HTR-8/SVneo (cell line): ENCODE results near the gene VAMP8.
"Not testable (repeated sequence)": the region's sequence is repeated elsewhere in the genome, so short reads cannot be mapped to it uniquely, and the experiment has no call there.

Source experiments
- DNase-seq: peaks from one replicate; pipeline ENCODE4 v3.0.0; 2011; ENCODE audit warnings: low spot score, mixed read lengths; ENCODE audit not compliant: insufficient read length
- FAIRE-seq: peaks from 2 replicates; lab custom pipeline; 2011; peaks lifted over from hg19 to GRCh38; lab: Jason Lieb, UNC

VAMP8 gene

DNA sequence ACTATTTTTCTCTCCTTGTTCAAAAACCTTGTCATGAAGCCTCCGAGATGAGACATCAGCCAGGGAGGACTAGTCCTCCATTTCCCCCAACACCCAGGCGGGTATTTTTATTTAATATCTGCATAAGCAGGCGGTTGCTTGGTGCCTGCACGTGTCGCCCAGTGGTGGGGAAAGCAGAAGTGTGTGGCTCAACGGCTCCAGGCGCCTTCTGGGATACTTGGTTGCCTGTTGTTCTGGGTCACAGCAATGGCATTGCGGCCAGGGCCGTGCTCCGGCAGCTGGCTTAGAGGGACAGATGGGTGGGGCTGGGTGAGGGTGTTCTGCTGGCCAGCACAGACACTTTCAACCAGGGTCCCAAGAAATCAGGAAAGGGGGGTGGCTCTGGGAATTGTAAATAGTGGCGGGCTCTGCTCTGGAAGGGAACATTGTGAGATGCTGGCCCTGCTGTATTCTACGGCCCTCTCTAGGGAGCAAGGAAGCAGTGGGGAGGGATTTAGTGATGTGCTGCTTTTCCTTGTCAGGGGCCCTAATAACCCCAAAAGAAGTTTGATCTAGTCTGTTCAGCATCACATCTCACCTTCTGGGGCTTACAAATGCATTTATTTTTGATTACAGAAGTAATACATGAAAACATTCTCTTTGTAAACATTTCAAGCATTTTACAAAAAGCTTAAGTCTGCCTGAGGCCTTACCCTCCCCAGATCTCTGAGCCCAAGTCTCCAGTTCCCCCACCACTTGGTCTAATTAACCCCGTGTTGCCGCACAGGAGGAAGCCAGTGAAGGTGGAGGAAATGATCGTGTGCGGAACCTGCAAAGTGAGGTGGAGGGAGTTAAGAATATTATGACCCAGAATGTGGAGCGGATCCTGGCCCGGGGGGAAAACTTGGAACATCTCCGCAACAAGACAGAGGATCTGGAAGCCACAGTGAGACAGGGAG is 1.1 kb downstream of the VAMP8 start:
- no peak for DNase-seq

DNA sequence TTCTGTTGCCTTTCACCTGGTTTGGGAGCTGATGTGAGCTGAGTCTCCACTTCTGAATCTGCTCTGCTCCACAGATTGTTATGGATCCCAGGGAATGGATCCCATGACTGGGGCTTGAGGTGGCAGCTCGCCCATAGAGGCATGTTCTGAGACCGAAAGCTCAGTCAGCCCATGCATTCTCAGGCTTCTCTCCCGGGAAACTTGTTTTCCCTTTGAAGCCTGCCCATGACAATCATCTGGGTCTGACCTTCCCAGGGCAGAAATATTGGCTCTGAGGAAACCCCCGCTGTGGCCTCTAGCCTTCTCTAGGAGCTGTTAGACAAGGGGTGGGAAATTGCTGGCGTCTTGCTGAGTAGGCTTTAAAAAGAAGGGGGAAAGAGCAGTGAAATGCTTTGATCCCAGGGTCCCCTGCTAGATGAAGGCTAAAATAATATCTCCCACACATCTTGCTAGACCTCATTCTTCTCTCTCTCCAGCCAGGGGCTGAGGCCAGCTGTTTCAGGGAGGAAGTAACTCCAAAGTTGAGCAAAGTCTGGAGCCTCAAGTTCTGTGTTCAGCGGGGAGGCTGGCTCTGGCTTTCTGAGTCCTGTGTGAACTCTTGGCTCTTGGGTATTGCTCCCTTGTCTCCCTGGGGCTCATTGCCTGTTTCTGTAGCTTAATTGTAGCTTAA is 2.0 kb downstream of the VAMP8 start:
- no peak for FAIRE-seq

More for the DNA sequence above, 1.1 kb downstream of the VAMP8 start:
- FAIRE-seq = no peak

DNA sequence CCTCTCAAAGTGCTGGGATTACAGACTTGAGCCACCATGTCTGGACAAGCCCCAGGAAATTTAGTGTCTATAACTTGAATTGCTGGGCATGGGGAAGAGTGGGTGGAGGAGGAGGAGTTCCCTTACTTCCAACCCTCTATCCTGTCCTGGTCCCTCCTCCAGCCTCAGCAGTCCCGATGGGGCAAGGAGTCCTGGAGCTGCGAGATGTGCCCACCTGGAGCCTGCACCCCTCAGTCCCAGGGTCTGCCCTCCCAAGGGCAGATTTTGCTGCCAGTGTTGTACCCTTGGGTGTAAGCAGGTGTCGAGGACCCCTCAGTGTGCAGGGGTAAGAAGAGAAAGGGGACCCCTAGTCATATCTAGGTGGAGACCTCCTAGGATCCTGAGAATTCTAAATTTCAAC is 2.8 kb downstream of the VAMP8 start:
- no peak for FAIRE-seq
- DNase-seq = no peak

More for the DNA sequence above, 2.0 kb downstream of the VAMP8 start:
- DNase-seq = no peak

DNA sequence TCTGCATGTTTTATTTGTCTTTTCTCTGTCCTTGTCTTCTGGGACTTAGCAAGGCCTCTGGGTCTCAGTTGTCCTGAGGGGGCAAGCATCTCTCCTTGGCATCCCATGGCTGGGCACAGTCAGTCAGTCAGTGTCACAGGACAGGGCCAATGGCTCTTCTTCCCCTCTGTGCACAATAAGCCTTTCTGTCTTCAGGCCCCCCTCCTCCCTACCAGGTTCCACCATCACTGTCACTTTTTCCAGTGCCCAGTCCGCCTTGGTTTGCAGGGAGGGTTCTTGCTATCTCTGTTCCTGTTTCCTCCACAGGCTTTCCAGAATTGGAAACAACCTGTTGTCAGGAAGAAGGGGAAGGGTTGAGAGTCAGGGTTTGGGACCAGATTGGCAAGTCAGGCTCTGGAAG is 5.1 kb downstream of the VAMP8 start:
- DNase-seq (no peak), FAIRE-seq (no peak)

DNA sequence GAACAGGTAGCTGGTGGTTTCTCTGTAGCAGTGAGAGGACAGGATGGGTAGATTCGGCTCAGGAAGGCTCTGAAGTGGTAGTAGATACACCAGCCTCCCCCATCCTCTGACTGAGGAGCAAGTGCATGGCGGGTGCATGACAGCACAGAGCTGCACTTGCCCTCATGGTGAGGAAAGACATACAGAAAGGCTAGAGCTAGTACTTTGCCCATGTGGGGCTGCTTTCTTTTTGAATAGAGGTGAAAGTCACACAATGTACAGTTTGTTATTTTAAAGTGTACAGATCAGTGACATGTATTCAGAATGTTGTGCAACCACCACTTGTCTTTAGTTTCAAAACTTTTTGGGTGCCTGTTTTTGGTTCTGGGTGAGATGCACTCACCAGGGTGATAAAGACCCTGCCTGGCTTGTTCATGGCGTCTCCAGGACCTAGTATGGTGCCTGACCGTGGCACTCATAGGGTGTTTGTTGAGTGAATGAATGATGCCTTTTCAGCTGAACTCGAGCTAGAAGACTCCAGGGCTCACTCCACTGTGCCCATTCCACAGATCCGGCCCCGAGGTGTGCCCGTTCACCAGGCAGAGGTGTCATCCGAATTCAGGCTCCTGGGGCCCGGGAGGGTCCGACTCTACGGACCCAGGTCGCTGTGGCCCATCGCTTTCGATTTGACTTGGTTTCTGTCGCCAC is 6.4 kb downstream of the VAMP8 start:
- FAIRE-seq = no peak

DNA sequence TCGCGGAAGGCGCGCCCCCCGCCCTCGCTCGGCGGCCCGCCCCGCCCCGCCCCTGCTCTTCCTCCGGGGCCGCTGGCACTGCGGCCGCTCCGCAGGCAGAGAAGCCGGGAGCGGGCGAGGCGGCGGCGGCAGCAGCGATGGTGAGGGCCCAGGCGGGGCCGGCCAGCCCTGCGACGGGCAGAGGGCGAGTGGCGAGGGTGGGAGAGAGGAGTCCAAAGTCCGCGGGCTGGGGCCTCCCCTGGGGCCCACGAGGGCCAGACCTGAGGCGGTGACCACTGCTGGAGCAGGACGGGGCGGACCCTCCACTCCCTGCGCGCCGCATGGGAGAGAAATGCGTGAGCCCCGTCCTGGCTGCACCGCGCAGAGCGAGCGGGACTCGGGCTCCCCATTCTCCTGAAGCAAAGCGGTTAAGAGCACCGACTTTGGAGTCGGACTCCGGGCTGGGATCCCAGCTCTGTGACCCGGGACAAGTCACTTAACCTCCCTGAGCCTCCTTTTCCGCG is 7.0 kb downstream of the VAMP8 start, which contains the start of gene VAMP5:
TSS of gene VAMP5 (plus strand) at position 78 of the 503 bp plus-strand sequence. CDS start at position 138, 60 bp downstream.
- DNase-seq (no peak), FAIRE-seq (no peak)

More for the DNA sequence above, 6.4 kb downstream of the VAMP8 start:
- DNase-seq = no peak

DNA sequence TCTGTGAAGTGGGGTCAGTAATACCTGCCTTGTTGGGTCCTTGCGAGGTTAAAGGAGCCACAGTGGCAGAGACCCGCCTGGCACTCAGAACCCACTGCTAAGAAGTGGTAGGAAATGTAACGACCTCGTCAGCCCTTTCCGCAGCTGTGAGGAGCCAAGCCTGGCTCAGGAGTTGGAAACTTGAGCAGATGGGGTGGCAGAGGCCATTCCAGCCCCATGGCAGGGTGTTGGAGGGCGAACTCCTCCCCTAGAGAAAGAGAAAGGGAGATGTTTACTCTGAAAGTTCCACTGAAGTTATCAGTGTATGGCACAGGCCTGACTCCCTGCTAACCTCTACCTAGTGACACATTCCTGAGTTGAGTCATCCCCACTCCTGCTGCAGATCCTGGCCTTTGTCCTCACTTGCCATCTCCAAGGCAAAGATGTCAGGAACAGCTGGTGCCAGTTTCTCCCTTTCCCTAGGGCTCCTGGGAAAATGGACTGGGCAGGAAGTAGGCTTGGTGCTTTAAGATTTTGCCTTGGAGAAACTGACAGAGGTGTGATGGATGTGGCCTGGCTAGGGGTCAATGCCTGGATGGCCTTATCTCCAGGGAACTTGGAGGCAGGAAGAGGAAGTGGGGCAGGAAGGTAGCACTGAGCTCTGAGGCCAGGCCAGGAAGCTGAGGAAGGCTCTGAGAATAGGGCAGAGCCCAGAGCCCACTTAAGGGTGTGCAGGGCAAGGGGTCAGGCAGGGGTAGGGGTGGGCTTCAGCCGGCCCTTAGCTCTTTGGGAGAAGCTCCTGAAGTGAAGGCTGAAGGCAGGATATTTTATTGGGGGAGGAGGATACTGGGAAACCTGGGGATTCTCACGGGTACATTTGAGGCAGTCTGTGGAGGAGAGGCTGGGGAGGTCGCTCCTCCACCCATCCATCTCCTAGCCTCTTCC is 7.7 kb downstream of the VAMP8 start:
- DNase-seq (peak; percentile 83), FAIRE-seq (peak; percentile 67)

DNA sequence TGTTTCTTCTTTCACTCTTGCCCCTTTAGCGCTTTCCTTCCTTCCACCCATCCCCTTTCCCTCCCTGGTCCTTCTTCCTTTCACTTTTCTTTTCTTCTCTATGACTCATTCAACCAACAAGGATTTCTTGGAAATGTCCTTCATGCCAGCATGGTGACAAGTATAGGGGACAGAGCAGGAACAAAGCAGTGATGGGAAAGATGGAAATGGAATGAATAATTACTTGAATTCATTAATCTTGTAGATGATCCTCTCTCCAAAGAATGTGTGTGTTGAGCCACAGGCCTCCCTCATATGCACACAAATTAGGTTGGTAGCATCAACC is 8.4 kb downstream of the VAMP8 start:
- FAIRE-seq (no peak), DNase-seq (peak; percentile 33)

DNA sequence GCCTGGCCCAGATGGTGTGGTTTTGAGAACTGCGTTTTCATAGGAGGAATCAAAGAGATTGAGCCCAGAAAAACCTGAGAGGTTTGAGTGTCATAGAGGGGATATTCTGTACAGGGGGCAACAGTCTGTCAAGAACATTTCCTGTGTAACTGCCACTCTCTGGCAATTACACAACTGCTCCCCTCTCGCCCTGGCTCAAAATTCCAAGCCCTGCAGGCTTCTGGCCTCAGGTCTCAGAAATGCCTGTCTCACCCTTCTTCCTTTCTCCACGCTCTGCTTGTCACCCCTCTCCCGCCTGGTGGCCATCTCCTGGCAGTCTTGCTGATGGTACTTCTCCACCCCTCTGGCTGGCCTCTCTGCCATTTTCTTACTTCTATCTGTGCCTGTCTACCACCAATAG is 10.8 kb downstream of the VAMP8 start:
- DNase-seq (no peak), FAIRE-seq (no peak)

DNA sequence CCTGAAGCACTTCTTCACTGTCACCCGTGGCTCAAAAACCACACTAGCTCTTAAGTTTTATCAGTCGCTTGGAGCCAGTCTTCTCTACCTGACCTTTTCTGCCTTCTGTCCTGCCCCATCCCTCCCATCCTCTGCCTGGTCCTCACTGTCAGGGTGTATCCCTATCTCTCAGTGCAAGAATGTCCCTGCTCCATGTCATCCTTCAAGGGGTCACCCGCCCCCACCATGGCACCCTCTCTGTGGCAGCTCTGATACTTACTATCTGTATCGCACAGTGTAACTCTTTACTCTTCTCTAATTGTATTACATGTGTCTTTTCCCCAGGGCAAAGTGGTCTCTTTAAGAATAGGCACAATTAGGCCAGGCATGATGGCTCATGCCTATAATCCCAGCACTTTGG is 11.3 kb downstream of the VAMP8 start:
- FAIRE-seq = no peak
- DNase-seq = no peak

DNA sequence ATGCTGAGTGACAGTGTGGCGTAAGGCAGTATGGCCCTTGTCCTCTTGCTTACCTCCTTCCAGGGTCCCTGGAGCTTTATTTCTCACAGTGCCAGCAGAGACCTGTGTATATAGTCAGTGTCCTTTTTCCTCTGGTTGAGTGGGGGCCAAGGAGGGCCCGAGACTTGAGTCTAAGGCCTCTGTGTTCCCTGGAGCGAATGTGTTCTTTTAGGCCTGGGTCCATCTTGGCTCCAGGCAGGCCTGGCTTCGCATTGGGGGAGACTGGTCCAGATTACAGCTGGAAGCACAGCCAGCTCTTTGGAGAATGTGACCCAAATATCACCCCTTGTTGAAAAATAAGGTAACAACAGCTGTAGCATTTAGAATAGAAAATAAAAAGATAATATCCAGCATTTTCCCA is 11.8 kb downstream of the VAMP8 start:
- no peak for FAIRE-seq
- no peak for DNase-seq

DNA sequence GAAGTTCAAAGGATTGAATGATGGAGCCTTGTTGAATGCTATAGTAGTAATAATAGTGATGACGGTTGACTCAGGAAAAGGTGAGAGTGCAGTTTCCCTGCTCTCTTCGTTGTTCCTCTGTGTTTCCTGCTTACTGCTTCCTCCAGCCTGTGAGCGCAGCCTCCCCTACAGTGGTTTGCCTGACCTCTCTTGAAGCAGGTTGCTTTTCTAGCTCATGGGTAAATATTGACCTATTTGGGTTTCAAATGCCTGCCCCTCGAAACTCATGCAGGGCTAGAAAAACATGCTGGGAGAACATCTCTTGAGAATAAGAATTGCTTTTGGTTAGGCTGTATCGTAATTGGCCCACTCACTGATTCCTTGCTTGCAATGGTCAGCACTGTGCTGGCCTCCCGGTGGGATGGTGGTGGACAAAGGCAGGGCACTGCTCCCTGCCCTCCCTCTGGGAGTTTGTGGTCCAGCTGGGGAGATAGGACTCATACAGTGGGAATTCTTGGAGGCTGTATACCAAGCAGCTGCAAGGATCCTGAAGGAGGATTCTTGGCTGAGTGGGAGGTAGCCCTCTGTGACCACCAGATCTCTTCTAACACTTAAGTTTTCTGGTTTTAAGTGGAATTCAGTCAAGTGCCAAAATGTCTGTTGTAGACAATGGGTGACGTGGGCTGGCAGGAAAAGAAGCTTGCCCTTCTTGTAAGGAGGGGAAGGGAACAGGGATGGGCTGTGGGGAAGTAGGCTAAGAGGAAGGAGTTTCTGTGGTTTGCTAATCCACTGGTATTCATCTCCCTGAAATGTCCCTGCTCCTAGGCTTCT is 12.8 kb downstream of the VAMP8 start:
- no peak for FAIRE-seq
- no peak for DNase-seq

DNA sequence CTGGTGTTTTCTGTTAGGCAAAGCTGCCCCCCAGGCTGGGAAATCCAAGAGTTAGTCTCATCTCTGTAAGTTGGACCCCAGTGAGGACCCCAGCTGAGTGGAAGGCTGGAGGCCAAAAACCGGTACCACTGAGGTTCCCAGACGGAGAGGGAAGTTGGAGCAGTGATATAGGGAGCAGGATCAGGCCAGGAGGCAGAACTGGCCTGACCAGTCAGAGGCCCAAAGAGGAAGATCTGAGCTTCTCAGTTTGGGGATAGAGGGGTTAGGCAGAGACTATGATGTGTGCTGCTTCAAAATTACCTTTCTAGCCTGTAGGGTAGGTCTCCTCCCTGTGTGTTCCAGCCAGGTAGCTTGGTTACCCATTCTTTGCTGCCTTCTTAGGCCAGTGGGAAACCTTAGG is 13.6 kb downstream of the VAMP8 start:
- FAIRE-seq (no peak), DNase-seq (no peak)

DNA sequence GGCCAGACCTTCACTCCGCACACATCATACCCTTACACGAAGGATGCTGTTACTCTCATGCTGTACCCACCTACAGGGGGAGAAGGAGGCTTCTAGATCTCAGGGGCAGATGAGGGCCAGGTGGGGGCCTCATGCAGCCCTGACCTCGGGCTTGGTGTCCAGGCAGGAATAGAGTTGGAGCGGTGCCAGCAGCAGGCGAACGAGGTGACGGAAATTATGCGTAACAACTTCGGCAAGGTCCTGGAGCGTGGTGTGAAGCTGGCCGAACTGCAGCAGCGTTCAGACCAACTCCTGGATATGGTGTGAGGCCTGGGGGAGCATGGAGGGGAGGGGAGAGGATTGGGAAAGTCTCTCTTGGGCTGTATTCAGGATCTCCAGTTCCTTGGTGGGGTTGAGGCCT is 14.2 kb downstream of the VAMP8 start:
- FAIRE-seq (no peak), DNase-seq (no peak)

DNA sequence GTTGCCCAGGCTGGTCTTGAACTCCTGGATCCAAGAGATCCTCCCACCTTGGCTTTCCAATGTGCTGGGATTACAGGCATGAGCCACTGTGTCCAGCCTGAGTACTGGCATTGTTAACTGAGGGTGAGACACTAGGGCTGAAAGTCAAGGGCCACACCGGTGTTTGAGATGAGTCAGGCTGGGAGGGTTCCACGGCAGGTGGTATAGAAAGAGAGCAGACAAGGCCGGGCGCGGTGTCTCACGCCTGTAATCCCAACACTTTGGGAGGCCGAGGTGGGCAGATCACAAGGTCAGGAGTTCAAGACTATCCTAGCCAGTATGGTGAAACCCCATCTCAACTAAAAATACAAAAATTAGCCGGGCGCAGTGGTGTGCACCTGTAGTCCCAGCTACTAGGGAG is 14.9 kb downstream of the VAMP8 start:
- not testable (repeated sequence) for FAIRE-seq, DNase-seq

DNA sequence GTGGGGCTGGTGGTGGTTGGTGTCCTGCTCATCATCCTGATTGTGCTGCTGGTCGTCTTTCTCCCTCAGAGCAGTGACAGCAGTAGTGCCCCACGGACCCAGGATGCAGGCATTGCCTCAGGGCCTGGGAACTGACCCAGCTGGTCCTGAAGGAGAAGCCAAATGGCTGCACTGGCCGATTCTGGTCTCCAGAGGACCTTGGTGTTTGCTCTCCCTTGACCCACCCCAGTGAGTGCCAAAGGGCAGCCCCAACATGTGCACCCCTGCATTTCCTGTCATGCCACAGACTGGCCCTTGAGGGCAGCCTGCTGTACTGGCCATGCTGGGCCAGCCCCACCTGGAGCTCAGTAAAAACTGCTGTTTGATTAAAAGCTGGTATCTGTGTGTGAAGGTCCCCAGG is 15.6 kb downstream of the VAMP8 start:
- FAIRE-seq (no peak), DNase-seq (no peak)

DNA sequence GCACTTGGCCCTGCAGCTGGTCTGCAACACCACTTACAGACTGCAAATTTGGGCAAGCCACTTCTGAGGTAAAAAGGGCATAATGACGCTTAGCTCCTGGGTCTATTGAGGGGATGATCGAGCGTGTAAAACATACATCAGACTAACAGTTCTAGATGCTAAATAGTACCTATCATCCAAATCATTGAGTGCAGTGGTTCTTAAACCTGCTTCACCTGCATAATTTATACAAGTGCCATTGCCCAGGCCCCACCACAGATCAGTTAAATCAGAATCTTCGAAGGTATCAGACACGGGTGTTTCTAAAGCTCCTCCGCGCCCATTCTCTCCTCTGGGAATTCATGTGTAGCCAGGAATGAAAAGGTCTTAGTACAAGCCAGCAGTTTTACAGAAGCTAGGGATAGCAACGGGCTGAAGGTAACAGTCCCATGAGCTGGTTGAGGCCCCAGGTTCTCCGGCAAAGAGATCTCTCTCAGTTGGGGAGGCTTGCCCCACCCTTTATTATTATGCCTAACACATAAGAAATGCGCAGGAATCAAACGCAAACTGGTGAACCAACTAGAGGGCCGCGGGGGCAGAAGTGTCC is 17.4 kb downstream of the VAMP8 start:
- no peak for FAIRE-seq
- no peak for DNase-seq

DNA sequence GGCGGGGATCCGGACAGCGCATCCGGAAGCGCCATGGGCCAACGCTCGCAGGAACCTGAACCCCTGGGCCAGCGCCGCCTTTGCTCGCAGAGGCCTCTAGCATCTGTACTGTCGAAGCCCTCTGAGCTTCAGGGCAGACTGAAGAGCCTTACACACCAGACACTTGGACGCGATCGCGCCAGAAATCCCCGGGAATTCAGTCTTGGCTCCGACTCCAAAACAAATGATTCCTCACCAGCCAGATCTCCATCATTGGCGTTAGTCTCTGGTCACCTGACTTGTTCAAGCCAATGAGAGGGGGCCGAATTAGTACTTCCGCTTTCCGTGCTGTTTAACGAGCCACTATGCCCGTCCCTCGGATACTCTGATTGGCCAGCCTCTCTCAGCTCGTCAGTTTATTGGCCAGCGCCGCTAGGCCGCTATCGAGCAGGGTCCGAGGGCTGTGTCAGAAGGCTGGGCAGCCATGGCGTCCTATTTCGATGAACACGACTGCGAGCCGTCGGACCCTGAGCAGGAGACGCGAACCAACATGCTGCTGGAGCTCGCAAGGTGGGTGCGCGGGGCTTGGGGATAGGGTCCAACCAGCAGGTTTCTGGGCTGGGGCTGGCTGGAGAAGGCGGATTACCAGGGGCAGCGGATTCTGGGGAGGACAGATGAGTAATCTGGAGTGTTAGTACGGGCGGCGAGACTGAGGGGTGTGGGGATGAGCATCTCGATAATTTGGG is 18.1 kb downstream of the VAMP8 start, which contains the start of gene RNF181:
TSS of gene RNF181 (plus strand) at position 445 of the 725 bp plus-strand sequence. CDS start at position 464, 19 bp downstream.
- peak; percentile 99 for DNase-seq
- peak; percentile 96 for FAIRE-seq
